DMS153 treated with DMSO at 0.1 percent for 48 hours (cell line): ENCODE measurements around the gene DELE1.

Experiments
- DNase-seq: peaks from one replicate; lab custom pipeline; 2025; ENCODE audit not compliant: unreplicated experiment; lab: John Stamatoyannopoulos, UW

Gene DELE1

DNA sequence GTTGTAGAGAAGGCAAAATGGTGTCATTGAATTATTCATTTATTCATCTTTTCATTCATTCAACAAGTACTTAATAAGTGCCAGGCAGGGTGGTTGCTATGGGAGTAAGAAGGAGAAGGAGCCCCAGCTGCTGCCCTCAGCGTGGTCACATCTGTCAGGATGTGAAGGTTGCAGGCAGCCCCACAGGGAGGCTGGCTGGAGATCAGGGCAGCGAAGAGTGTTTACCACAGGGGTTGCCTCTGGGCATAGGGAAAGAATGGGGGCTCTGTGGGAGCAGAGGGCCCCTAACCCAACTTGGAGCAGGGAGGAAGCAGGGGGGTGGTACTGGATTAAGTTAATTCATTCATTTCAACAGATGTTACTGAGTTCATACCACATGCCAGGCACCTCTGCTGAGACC, 28.3 kb downstream of the DELE1 start:
- no peak for DNase-seq

DNA sequence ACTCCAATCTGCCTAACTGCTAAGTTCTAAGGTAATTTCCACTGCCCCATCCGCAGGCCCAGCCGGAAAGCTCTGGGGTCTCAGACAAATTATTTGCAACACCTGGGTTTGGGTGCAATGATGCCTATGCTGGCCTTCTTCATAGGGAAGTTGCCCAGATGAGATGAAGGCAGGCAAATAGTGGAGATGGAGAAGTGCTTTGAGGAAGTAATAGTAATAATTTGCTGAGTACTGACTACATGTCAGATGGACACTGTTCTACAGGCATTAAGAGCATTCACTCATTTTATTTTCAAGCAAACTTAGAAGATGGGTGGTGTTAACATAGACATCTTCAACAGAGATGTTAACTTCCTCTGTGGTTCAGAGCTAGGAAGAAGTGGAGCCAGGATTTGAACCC, 30.5 kb downstream of the DELE1 start:
- no peak for DNase-seq

DNA sequence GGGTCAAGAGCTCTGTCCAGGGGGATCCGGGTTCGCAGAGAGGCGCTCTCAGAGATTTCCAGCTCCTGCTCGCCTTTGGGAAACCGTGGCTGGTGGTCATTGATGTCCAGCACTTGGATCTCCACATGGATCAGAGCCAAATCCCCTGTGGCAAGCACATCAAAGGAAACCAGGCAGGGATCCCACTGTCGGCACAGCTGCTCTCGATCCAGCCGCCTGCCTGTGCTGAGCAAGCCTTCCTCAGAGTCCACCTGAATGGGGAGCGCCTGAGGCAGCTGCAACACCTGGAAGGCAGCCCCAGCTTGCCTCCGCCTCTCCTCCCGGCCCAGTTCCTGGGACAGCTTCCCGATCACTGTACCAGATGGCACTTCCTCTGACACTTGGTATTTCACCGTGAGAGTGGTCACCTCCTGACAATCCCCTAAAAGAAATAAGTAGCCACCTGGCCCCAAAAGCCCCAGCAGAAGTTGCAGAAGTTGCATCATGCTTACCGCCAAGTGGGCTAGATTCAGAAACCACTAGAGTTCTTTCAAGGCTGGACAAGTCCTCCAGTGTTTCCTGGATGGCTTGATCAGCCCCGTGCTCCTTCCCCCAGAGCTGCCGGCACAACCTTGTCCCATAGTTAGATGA, 33.8 kb downstream of the DELE1 start:
- DNase-seq, result no peak

DNA sequence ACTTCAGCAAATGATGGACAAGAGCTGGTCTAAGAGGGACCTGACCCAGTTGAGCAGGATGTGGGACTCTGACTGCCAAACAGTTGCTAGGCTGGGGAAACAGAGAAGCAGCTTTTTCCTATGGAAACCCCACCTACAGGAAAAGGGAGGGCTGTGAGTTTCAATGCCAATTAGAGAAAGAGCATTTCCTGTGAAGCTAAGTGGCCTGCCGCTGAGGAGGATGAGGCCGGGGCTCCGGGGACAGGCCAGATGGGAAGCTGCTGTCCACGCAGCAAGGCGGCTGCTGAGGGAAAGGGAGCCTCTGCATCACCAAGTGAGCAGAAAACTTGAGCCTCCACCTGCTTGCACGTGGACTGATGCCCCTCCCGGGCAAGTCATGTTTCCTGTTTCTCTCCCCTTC, 34.4 kb downstream of the DELE1 start, which contains the start of gene PCDH12:
PCDH12 (minus strand) TSS at position 90 of the 400 bp plus-strand sequence. CDS start 351 bp downstream, outside the sequence.
- peak; percentile 6 for DNase-seq

DNA sequence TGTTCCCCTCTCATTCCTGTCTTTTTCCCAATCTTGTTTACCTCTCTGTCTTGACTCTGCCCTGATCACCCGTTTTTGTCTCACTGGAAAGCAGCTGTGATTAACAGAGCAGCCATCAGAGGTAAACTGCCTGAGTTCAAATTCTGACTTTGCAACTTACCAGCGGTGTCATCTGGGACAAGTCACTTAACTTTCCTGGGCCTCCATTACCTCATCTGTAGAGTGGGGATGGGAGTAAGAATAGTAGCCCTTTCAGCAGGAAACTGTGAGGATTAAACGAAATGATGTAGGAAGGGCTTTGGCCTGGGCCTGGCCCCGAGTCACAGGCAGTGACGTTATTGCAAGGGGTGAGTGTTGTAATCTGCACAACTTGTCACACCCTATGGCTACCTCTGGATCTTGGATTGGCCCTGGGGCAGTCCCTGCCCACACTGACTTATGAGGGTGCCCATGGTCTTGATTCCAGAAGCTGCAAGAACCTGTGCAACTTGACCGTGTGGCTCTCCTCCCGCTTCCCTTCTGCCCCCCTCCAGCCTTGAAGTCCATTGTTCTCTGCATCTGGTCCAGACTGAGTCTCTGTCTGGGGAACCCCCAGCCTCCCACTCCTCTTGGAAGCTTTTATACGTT, 35.0 kb downstream of the DELE1 start:
- DNase-seq, result no peak

DNA sequence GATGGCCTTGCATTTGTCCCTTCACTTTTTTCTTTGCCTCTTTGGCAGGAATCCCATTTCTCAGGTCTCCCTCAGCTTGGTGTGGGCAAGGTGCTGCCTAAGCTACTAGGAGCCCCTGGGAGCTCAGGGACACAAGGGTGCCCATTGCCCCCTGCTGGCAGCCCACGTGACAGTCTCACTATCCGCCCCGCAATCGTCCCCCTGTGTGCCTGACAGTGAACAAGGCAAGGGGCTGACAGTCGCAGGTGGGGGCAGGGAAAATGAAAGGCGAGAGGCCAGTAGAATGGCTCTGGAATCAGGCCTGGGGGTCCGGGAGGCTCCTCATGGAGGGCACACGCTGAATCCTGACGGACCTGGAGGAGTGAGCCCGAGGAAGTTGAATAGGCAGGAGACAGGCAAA, 36.3 kb downstream of the DELE1 start:
- DNase-seq, result no peak

DNA sequence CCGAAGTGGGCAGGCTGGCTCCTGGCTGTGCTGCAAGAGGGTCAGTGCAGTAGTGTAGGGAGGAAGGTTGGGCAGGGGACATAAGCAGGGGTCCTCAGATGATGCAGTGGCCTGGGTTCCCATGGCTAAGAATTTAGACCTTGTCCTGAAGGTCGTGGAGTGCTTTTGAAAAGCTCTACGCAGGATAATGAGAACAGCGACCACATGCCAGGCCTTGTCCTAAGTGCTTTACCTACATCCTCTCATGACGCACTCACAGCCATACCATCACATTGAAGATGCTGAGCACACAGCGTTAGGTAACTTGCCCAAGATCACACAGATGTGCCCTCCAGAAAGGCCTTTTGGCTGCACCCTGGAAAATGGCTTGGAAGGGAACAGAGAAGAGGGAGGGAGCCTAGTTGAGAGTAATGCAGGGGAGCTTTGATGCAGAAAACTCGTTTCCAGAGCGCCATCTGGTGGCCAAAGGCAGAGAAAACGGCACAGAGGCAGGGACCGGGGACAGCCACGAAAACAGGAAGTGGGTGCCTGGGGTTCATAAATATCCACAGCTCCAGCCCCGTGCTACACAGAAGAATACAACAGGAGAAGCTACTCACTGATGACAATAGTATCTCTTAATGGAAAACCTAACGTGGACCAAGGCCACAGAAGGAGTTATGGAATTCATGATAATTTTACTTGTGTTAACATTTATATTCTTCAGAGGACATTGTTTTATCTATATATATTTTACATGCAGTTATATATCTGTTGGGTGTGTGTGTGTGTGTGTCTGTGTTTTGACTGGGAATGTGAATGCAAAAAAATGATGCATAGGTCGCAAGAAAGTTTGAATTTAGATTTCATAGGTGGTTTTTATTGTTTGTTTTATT, 37.0 kb downstream of the DELE1 start:
- DNase-seq, result peak; percentile 51

DNA sequence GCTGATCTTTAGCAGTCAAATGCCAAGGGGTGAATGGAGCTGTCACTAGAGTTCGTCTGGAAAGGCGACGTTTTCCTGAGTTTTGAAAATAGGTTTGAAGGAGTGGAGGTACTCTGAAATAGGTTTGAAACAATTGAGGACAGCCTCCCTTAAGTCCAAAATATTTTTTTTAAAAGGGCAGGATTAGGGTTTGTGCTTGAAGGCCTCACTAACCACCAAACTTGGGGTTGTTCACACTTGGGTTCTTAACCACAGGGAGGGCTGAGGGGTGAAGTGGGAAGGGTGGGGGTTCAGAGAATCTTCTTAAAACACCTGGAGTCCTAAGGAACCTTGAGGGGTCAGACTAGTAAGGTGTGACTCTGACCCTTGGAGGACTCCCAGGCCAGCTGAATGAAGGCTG, 37.8 kb downstream of the DELE1 start:
- no peak for DNase-seq

DNA sequence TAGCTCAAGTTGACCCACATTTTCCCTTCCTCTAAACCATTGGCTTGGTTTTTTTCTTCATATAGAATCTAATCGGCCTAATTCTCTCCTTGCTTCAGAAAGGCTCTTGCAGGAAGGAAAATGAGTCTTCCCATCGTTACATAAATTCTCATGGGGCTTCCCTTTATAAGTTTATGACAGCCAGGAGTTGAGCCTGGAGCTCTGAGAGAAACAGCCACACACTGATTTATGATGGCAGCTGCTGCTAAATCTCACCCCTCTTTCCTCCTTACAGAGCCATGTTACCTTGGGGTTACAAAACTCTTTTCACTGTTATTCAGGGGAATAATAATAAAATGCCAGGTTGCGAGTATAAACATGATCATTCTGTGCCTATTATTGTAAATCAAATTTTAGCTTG, 40.0 kb downstream of the DELE1 start:
- no peak for DNase-seq

DNA sequence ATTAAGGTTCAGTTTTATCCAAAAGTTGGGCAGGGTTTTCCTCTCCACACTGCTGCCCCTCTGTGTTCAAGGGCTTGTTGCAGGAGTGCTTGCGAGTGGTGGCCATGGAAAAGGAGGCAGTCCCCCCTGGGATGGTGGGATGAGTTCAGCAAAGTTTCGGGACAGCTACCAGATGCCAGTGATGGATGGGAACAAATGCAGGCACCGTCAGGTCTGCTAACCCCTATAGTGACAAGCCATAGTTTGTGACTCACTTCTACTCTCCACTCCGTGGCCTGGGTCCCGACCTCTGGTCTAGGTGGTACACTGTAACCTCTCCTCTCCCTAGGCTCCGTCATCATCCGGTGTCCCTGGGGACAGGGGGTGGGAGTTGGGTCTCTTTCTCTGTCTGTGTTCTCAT, 41.4 kb downstream of the DELE1 start:
- no peak for DNase-seq

DNA sequence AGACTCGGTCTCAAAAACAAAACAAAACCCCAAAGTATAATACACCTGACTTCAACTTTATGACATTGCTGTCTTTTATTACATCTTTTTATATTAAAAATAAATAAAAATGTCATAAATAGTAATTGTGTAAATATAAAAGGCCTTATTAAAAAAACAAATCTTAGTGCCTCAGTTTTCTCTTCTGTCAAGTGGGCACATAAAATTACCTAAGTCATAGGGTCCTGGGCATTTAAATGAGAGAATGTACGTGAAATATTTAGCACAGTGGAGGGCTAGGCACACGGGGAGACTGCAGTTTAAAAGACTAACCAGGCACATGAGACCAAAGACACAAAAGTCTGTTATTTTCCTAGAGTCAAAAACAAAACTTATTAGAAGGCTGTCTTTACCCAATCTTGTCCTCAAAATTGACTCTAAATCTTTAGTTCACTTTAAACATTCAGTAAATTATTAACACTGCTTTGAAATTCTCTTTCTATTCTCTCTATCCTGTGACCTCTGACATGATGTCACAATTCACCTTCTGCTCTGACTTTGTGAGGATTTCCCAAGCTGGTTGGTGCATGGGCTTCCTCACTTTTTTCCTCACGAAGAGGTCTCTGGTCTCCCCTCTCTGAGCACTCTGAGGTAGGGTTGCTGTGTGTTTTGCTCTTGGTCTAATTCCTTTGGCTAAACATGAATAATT, 42.7 kb downstream of the DELE1 start:
- DNase-seq, result no peak

DNA sequence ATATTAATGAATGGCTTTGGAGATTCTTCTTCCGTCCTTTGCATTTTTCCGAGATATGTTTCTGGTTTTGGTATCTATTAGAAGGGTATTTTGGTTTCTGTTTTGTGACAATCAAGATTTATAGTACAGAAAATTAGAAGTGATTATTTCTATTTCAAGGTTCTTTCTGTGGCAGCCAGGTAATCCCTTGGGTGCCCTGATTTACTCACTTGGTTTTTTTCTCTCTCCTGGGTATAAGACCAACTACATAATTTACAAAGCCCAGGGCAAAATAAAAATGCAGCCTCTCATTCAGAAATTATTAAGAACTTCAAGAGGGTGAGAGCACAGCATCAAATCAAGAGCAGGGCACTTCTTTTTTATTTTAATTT, 43.3 kb downstream of the DELE1 start:
- DNase-seq, result no peak

DNA sequence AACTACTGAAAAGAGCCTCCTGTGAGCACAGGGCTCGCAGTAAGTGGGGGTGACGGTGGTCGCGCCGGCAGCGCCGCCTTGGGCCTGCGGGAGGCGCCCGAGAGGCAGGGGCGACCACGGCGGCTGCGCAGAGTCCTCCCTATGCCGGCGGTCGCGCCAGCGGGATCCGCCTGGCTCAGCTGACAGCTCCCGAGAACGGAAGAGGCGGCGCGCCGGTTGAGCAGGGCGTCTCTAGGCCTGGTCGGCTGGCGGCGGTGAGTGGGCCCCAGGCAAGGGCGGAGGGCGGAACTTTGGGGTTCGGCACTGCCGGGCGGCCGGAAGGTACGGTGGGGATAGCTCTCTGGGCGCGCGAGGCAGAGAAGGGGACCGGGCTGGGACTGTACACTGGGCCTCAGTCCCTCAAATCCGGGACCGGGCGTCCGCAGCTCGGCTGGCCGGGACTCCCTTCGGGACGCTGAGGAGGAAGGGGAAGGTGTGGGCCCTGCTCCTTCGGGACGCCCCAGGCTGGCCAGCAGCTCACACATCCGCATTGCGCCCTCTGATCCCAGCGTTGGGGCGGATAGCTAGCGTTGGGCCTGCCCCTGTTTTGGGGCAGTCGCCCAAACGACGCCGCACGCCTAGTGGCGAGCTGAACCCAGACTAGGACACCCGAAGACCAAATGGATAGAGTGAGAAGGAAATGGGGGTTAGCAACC, 45.4 kb downstream of the DELE1 start, which contains the start of gene RNF14:
RNF14 (plus strand) TSS at position 192 of the 695 bp plus-strand sequence. CDS start 4,484 bp downstream, outside the sequence.
- peak; percentile 23 for DNase-seq

DNA sequence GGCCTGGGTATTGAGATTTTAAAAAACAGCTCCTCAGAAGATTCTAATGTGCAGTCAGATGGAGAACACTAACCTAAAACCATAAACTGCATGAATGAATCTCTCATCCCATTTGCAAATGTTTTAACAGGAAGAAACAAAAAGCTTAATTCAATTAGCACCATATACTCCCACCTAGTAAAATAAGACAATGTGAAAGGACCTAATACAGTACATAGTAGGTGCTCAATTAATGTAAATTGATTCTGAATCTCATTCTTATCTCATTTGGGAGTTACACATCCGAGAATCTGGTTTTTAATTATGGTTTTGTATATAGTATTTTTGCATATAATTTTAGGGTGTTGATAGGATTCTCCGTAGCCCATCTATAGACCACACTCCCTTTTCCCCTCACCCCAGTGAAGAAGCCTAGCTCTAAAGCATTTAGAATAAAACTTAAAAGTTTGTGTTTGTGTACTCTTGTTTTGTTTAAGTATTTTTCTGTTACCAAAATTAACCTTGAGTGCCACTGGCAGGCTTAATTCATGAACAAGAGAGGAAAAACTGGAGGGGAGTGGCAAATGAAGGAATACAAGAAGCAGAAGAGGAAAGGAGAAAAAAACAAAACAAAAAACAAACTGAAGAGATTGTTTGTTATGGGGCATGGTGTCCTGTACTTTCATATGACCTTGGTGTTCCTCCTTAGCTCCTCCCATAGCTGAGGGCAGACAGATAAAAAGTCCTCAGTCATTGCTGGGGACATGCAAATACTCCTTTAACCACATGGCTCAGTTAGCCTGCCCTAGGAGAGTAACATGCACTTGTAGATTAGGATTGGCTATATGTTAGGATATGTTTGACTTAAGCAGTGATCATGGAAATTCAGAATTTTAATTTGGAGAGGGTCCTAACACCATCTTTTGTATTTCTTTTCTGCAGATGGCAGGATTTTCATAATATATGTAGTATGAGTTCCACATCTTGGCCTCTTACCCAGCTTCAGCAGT, 46.4 kb downstream of the DELE1 start:
- DNase-seq, result no peak

DNA sequence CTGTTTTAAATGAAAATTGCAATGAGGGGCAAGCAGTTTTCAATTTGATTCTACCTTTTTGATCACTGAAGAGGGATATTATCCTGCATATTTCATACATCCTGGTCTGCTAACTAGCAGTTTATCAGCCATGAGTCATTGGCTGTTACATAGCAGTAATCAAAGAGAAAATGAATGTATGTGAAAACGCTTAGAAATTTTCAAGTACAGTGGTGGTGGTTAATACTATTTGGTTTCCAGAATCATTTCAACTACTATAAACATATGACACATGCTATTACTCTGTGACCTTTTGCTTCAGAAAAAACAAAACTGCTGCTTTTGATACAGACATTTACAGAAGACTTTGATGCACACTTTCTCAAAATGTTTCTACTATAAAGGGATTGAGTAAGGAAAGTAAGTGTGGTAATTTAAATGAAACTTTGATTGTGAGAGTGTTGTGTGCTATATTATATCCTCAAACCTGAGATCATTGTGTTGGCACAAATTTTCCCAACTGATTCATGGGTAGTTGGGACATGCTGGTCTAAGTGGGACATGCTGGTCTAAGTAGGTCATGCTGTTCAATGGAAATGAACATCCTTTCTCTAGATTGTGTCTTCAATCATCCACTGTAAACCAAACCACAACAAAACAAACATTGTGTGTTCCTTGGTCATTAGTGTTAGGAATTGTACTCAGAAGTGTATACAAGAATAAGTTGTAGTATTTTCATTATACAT, 50.4 kb downstream of the DELE1 start:
- DNase-seq, result no peak

DNA sequence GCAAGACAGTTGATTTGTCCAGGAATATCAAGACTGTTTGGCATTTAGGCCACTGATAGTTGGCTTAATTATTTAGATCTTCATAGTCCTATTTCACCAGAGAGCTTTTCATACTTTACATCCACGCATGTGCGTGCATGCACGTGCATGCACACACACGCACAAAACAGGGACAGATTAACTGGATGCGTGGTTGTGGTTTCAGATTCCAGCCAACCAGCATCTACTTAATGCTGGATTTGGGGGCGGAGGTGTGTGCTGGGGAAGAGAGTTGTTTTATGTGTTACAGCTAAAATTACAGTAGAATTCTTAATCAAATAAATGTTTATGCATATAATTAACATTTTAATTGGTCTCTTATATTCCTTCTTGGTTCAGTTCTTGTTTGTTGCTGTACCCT, 52.5 kb downstream of the DELE1 start:
- DNase-seq, result no peak

DNA sequence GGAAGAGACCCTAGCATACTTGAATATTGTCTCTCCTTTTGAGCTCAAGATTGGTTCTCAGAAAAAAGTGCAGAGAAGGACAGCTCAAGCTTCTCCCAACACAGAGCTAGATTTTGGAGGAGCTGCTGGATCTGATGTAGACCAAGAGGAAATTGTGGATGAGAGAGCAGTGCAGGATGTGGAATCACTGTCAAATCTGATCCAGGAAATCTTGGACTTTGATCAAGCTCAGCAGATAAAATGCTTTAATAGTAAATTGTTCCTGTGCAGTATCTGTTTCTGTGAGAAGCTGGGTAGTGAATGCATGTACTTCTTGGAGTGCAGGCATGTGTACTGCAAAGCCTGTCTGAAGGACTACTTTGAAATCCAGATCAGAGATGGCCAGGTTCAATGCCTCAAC, 54.7 kb downstream of the DELE1 start:
- DNase-seq, result no peak

DNA sequence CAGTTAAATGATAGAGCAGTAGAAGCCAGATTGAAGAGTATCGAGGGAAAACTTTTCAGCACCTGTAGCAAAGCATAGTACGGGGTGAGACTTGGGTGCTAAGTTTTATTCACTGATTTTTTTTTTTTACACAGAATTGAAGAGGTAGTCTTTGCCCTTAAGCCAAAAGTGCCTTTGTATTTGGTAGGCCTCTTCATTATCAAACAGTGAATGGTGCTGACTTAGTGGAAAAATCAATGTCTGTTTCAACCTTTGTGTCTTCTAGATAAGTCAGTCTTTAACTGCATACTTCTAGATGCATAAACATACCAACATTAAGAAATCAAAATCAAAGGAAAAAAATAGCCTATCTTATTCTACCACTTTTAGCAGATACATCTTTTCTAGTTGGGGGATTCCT, 59.0 kb downstream of the DELE1 start:
- DNase-seq, result no peak

DNA sequence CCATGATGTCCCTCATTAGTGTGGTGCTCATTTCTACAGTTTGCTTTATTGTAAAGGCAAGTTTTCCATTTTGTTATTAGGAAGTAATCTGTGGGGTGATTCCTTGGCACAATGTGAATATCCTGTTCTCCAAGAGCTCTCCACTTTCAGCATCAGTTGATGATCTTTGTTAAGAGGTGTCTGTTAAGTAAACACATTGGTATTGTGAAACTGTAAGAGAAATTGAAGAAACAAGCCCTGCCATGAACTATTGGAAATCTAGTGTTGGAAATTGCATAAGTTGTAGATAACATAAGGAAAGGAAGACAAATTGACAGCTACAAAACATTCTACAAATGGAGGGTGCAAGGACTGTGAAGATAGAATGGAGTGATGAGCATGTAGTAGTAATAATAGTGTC, 62.4 kb downstream of the DELE1 start:
- no peak for DNase-seq
